SU-DHL-6 (cell line): ENCODE data around the gene SFXN2.

Experiments used
- H2AFZ ChIP-seq: fragments of 200-600 bp; sonication (generic); 2 replicates; pipeline ENCODE4 v1.6.1; 2014; ENCODE audit warnings: low read depth, mild to moderate bottlenecking, moderate library complexity, mixed read lengths, antibody characterized with exemption, low read length; ENCODE audit not compliant: severe bottlenecking
- H3F3A ChIP-seq: fragments of 200-600 bp; shearing (Covaris generic); 2 replicates; pipeline ENCODE4 v1.6.0; 2016; ENCODE audit warnings: antibody characterized with exemption, mild to moderate bottlenecking; ENCODE audit not compliant: insufficient read depth
- H3K27ac ChIP-seq: fragments of 200-600 bp; sonication (generic); 2 replicates; pipeline ENCODE4 v1.5.1; 2016; ENCODE audit warnings: low read depth, mild to moderate bottlenecking, low read length, moderate library complexity, mixed read lengths
- H3K27me3 ChIP-seq: fragments of 200-600 bp; sonication (generic), shearing (Covaris generic); 2 replicates; pipeline ENCODE4 v1.6.0; 2014; ENCODE audit warnings: mild to moderate bottlenecking, low read length
- H3K36me3 ChIP-seq: fragments of 200-600 bp; sonication (generic); 2 replicates; pipeline ENCODE4 v1.6.1; 2014; ENCODE audit warnings: mild to moderate bottlenecking, low read length, mixed read lengths
- H3K4me2 ChIP-seq: fragments of 300-600, 200-600 bp; shearing (Covaris generic), sonication (generic); 2 replicates; pipeline ENCODE4 v1.6.0; 2014; ENCODE audit warnings: low read length, low read depth, mild to moderate bottlenecking; ENCODE audit not compliant: poor library complexity, severe bottlenecking
- H3K4me3 ChIP-seq: fragments of 200-600 bp; sonication (generic); 2 replicates; pipeline ENCODE4 v1.5.1; 2014; ENCODE audit warnings: antibody characterized with exemption, low read length, mild to moderate bottlenecking, mixed read lengths; ENCODE audit not compliant: insufficient read depth, poor library complexity, severe bottlenecking
- H3K79me2 ChIP-seq: fragments of 200-600 bp; sonication (generic); 2 replicates; pipeline ENCODE4 v1.6.1; 2014; ENCODE audit warnings: mild to moderate bottlenecking, low read length, moderate library complexity; ENCODE audit not compliant: insufficient read depth
- H3K9ac ChIP-seq: fragments of 200-600 bp; sonication (generic); 2 replicates; pipeline ENCODE4 v1.7.0; 2014; ENCODE audit warnings: mild to moderate bottlenecking, low read length
- H3K9me2 ChIP-seq: fragments of 200-600 bp; sonication (generic); replicated peaks from 2 replicates; pipeline ENCODE4 v1.6.1; 2014; ENCODE audit warnings: low read length; ENCODE audit not compliant: insufficient read depth
- H3K9me3 ChIP-seq: fragments of 200-600 bp; sonication (generic); 2 replicates; pipeline ENCODE4 v1.6.1; 2014; ENCODE audit warnings: low read length, mixed read lengths; ENCODE audit not compliant: insufficient read depth
- H4K20me1 ChIP-seq: fragments of 200-600 bp; sonication (generic); 2 replicates; pipeline ENCODE4 v1.6.1; 2014; ENCODE audit warnings: low read depth, mild to moderate bottlenecking, antibody characterized with exemption, low read length, moderate library complexity, mixed read lengths
- CTCF ChIP-seq: fragments of 200-600 bp; sonication (generic); IDR thresholded peaks from one replicate; pipeline ENCODE4 v1.5.1; 2017; ENCODE audit warnings: antibody characterized with exemption, mild to moderate bottlenecking, low read length, moderate library complexity; ENCODE audit not compliant: insufficient read depth, poor library complexity, severe bottlenecking
- EZH2phosphoT487 ChIP-seq: fragments of 200-600 bp; sonication (generic), shearing (Covaris generic); conservative IDR thresholded peaks from 2 replicates; pipeline ENCODE4 v1.6.1; 2018; ENCODE audit warnings: mild to moderate bottlenecking, antibody characterized with exemption, low read length, moderate library complexity, mixed read lengths

Gene SFXN2

GRCh38 chr10:102701272-102701671 lies 13.2 kb upstream of the SFXN2 start:
- Histone ChIP-seq H2AFZ (no peak overlapping the region), H3K79me2 (no peaks in the 10 kb centered on the region), H3K9me3 (no peaks in the 10 kb centered on the region), H3K9ac (no peak overlapping the region), H3F3A (no peaks in the 10 kb centered on the region), H3K9me2 (no peaks in the 10 kb centered on the region), H3K36me3 (no peaks in the 10 kb centered on the region), H3K4me3 (no peak overlapping the region), H3K4me2 (no peak overlapping the region), H3K27ac (no peak overlapping the region), H3K27me3 (no peaks in the 10 kb centered on the region), H4K20me1 (no peaks in the 10 kb centered on the region)
- no peak for TF ChIP-seq EZH2phosphoT487
- no peak for TF ChIP-seq CTCF

- no peaks in the 10 kb centered on the region for H4K20me1 ChIP-seq
- TF ChIP-seq EZH2phosphoT487 (no peak), CTCF (no peak)
- no peak overlapping the region for H3K4me3 ChIP-seq
- no peak overlapping the region for H3K27ac ChIP-seq
- no peaks in the 10 kb centered on the region for H3F3A ChIP-seq
- no peaks in the 10 kb centered on the region for H3K27me3 ChIP-seq
- no peaks in the 10 kb centered on the region for H3K9me3 ChIP-seq
- no peaks in the 10 kb centered on the region for H3K36me3 ChIP-seq
- H2AFZ ChIP-seq, result no peak overlapping the region
- no peak overlapping the region for H3K4me2 ChIP-seq
- no peak overlapping the region for H3K9ac ChIP-seq
- H3K79me2 ChIP-seq, result no peaks in the 10 kb centered on the region
- no peaks in the 10 kb centered on the region for H3K9me2 ChIP-seq
Measured at GRCh38 chr10:102701796-102702195, 12.6 kb upstream of the SFXN2 start.

- Histone ChIP-seq H3K27me3 (no peaks in the 10 kb centered on the region), H3F3A (no peaks in the 10 kb centered on the region), H4K20me1 (no peaks in the 10 kb centered on the region), H2AFZ (no peak overlapping the region), H3K4me2 (no peak overlapping the region), H3K9me2 (no peaks in the 10 kb centered on the region), H3K36me3 (no peaks in the 10 kb centered on the region), H3K79me2 (no peaks in the 10 kb centered on the region), H3K27ac (no peak overlapping the region), H3K4me3 (no peak overlapping the region), H3K9me3 (no peaks in the 10 kb centered on the region), H3K9ac (no peak overlapping the region)
- TF ChIP-seq CTCF (no peak), EZH2phosphoT487 (no peak)
Measured at GRCh38 chr10:102702742-102703141, 11.7 kb upstream of the SFXN2 start.
